ENCODE results near the gene CROT. TPM values are rescaled to one million over a fixed set of nuclear protein-coding genes. Genes with fewer than 3 reads are reported as not detected.

CROT gene
- total RNA-seq, 2 donors from 2014 or later, result 6.3 to 11.0 TPM

- Mint-ChIP-seq H3K9me3 (peaks cover 3% of the 10 kb centered on the region), H3K27me3 (ENCODE audit: insufficient read depth) (no peaks in the 10 kb centered on the region), H3K4me1 (peaks cover 18% of the 10 kb centered on the region), H3K4me3 (no peak overlapping the region), H3K27ac (no peak overlapping the region), H3K36me3 (ENCODE audit: low read depth) (no peaks in the 10 kb centered on the region)
- Histone ChIP-seq H3K36me3 (ENCODE audit: control insufficient read depth, insufficient read depth, low read length) (no peaks in the 10 kb centered on the region), H3K27ac (ENCODE audit: low read depth, low read length) (no peak overlapping the region), H3K9ac (ENCODE audit: extremely low read depth, low read length, poor library complexity, severe bottlenecking) (no peak overlapping the region), H3K9me3 (ENCODE audit: control insufficient read depth, low read length) (no peaks in the 10 kb centered on the region), H3K27me3 (ENCODE audit: control insufficient read depth, insufficient read depth, low read length, poor library complexity, severe bottlenecking) (no peaks in the 10 kb centered on the region), H3K4me1 (ENCODE audit: control insufficient read depth, insufficient read depth, low read length) (peaks cover 4% of the 10 kb centered on the region), H3K4me3 (ENCODE audit: low read length) (no peak overlapping the region)
- WGBS, 2 experiments (ENCODE audit: insufficient coverage in 1 of 2, insufficient read length in 1 of 2), result 38 to 50% methylated on average over 1 to 2 of the region's 2 CpGs
- DNase-seq, result peak; percentile 85
- TF ChIP-seq CTCF (conservative IDR thresholded peaks at IDR 0.05), result peak; percentile 99
Measured at GRCh38 chr7:87312215-87312865, 33.1 kb upstream of the CROT start.

DNA sequence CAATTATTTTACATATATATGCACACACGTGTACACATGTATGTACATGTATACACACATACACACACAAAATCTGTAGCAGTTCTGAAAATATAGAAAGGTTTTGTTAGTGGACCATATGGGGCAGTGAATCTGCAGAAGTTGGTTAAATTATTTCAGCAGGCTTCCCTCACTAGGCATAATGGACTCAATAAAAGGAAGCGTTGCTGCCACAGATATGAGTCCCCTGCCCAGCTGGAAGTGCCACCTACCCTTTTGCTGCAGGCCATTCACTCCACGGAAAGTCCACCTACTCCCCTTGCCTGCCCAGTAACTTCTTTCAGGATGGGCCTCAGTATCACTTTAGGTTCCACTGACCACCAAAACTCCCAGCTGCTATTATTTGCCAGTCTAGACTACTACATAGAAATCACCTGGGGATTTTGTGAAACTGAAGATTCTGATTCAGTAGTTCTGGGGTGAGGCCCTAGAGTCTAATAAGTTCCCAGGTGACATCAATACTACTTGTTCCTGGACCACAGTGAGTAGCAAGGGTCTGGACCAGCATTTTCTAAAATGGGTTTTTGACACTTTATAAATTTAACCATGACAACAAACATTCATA lies 29.3 kb upstream of the CROT start:
- 96% methylated on average over 3 of the region's 3 CpGs; no CpG with 5 or more reads in 1 of the 2 experiments for WGBS, 2 experiments (ENCODE audit: insufficient coverage in 1 of 2, insufficient read length in 1 of 2)
- H3K27ac ChIP-seq (ENCODE audit: low read depth, low read length), result no peak overlapping the region
- no peak for DNase-seq
- TF ChIP-seq CTCF (conservative IDR thresholded peaks at IDR 0.05), result no peak
- H3K4me1 ChIP-seq (ENCODE audit: control insufficient read depth, insufficient read depth, low read length), result peaks cover 5% of the 10 kb centered on the region
- H3K27me3 ChIP-seq (ENCODE audit: control insufficient read depth, insufficient read depth, low read length, poor library complexity, severe bottlenecking), result no peaks in the 10 kb centered on the region
- Mint-ChIP-seq H3K36me3 (ENCODE audit: low read depth) (no peaks in the 10 kb centered on the region), H3K27me3 (ENCODE audit: insufficient read depth) (no peaks in the 10 kb centered on the region), H3K9me3 (peaks cover 5% of the 10 kb centered on the region), H3K4me3 (no peak overlapping the region), H3K27ac (no peak overlapping the region), H3K4me1 (peaks cover 12% of the 10 kb centered on the region)
- no peak overlapping the region for H3K9ac ChIP-seq (ENCODE audit: extremely low read depth, low read length, poor library complexity, severe bottlenecking)
- no peaks in the 10 kb centered on the region for H3K36me3 ChIP-seq (ENCODE audit: control insufficient read depth, insufficient read depth, low read length)
- H3K9me3 ChIP-seq (ENCODE audit: control insufficient read depth, low read length), result peaks cover 6% of the 10 kb centered on the region
- no peak overlapping the region for H3K4me3 ChIP-seq (ENCODE audit: low read length)

GRCh38 chr7:87316846-87317552 lies 28.5 kb upstream of the CROT start:
- peaks cover 7% of the 10 kb centered on the region for H3K9me3 ChIP-seq (ENCODE audit: control insufficient read depth, low read length)
- WGBS, 2 experiments (ENCODE audit: insufficient coverage in 1 of 2, insufficient read length in 1 of 2), result 80% methylated on average over 1 of the region's 1 CpG; no CpG with 5 or more reads in 1 of the 2 experiments
- no peak overlapping the region for H3K9ac ChIP-seq (ENCODE audit: extremely low read depth, low read length, poor library complexity, severe bottlenecking)
- Mint-ChIP-seq H3K4me1 (peaks cover 9% of the 10 kb centered on the region), H3K27me3 (ENCODE audit: insufficient read depth) (no peaks in the 10 kb centered on the region), H3K4me3 (no peak overlapping the region), H3K9me3 (peaks cover 13% of the 10 kb centered on the region), H3K27ac (no peak overlapping the region), H3K36me3 (ENCODE audit: low read depth) (peaks cover 2% of the 10 kb centered on the region)
- no peak overlapping the region for H3K4me3 ChIP-seq (ENCODE audit: low read length)
- no peaks in the 10 kb centered on the region for H3K27me3 ChIP-seq (ENCODE audit: control insufficient read depth, insufficient read depth, low read length, poor library complexity, severe bottlenecking)
- H3K36me3 ChIP-seq (ENCODE audit: control insufficient read depth, insufficient read depth, low read length), result no peaks in the 10 kb centered on the region
- DNase-seq, result no peak
- H3K27ac ChIP-seq (ENCODE audit: low read depth, low read length), result no peak overlapping the region
- peaks cover 5% of the 10 kb centered on the region for H3K4me1 ChIP-seq (ENCODE audit: control insufficient read depth, insufficient read depth, low read length)
- no peak for TF ChIP-seq CTCF (conservative IDR thresholded peaks at IDR 0.05)
